LoVo (cell line): ENCODE data around the gene KIF18B.

ENCODE experiments used
- DNase-seq: peaks from one replicate; pipeline ENCODE4 v3.0.0-alpha.2; 2016; ENCODE audit warnings: low spot score

Gene KIF18B

GRCh38 chr17:44947461-44948314, at the start of gene KIF18B:
TSS of gene KIF18B (minus strand) at chr17:44947773. CDS start at chr17:44936344, 11,429 bp downstream.
- DNase-seq = peak; percentile 94

GRCh38 chr17:44996304-44996703, 48.7 kb upstream of the KIF18B start:
- no peak for DNase-seq

- DNase-seq = no peak
These were observed 47.9 kb upstream of the KIF18B start for GRCh38 chr17:44995436-44996001.

- DNase-seq = no peak
These were observed 44.8 kb upstream of the KIF18B start for GRCh38 chr17:44992242-44992939.

GRCh38 chr17:44990994-44991393, 43.4 kb upstream of the KIF18B start:
- no peak for DNase-seq

GRCh38 chr17:44989552-44990138, 42.1 kb upstream of the KIF18B start:
- no peak for DNase-seq

- DNase-seq = no peak
These were observed 40.7 kb upstream of the KIF18B start for GRCh38 chr17:44988044-44988942.

- no peak for DNase-seq
These were observed 36.0 kb upstream of the KIF18B start for GRCh38 chr17:44983563-44983962.

GRCh38 chr17:44982113-44982702, 34.6 kb upstream of the KIF18B start:
- no peak for DNase-seq

GRCh38 chr17:44981221-44981968, 33.8 kb upstream of the KIF18B start:
- peak; percentile 18 for DNase-seq

GRCh38 chr17:44979426-44979995, 31.9 kb upstream of the KIF18B start:
- no peak for DNase-seq

GRCh38 chr17:44978807-44979206, 31.2 kb upstream of the KIF18B start:
- DNase-seq = no peak

- DNase-seq = no peak
These were observed 30.4 kb upstream of the KIF18B start for GRCh38 chr17:44977814-44978550.

- DNase-seq = no peak
These were observed 29.5 kb upstream of the KIF18B start for GRCh38 chr17:44977065-44977464.

- DNase-seq = no peak
These were observed 28.6 kb upstream of the KIF18B start for GRCh38 chr17:44976206-44976605.

- DNase-seq = peak; percentile 66
These were observed 25.4 kb upstream of the KIF18B start for GRCh38 chr17:44972953-44973352.

- DNase-seq = no peak
These were observed 24.4 kb upstream of the KIF18B start for GRCh38 chr17:44971776-44972483.

- no peak for DNase-seq
These were observed 22.7 kb upstream of the KIF18B start for GRCh38 chr17:44970136-44970741.
